RWPE2 (cell line): Measurements from ENCODE around the gene RO60.

ENCODE experiments used
- ATAC-seq: fragments of 200-7000 bp; cut with Tn5 transposase; 3 replicates; pipeline ENCODE4 v1.9.1; 2021; ENCODE audit warnings: low read depth
- DNase-seq: peaks from one replicate; pipeline ENCODE4 v3.0.0-alpha.2; 2020; ENCODE audit warnings: low spot score
- H3K27ac ChIP-seq: fragments of 450-650 bp; 2 replicates; pipeline ENCODE4 v1.5.1; 2017; ENCODE audit warnings: mild to moderate bottlenecking; ENCODE audit not compliant: poor library complexity, severe bottlenecking
- H3K27me3 ChIP-seq: fragments of 250-450 bp; sonication (Bioruptor Pico); 2 replicates; pipeline ENCODE4 v1.5.1; 2021; ENCODE audit warnings: mild to moderate bottlenecking, moderate library complexity; ENCODE audit not compliant: insufficient read depth, poor library complexity, severe bottlenecking
- H3K36me3 ChIP-seq: fragments of 250-450 bp; sonication (Bioruptor Pico); 2 replicates; pipeline ENCODE4 v1.5.1; 2020; ENCODE audit warnings: low read depth, mild to moderate bottlenecking, moderate library complexity
- H3K4me1 ChIP-seq: fragments of 250-450 bp; sonication (Bioruptor Pico); 2 replicates; pipeline ENCODE4 v1.5.1; 2021; ENCODE audit warnings: mild to moderate bottlenecking, moderate library complexity; ENCODE audit not compliant: insufficient read depth, poor library complexity, severe bottlenecking
- H3K4me3 ChIP-seq: fragments of 250-450 bp; sonication (Bioruptor Pico); 2 replicates; pipeline ENCODE4 v1.5.1; 2021; ENCODE audit warnings: mild to moderate bottlenecking, moderate library complexity; ENCODE audit not compliant: severe bottlenecking
- H3K9me3 ChIP-seq: fragments of 250-450 bp; sonication (Bioruptor Pico); 2 replicates; pipeline ENCODE4 v1.5.1; 2021; ENCODE audit warnings: mild to moderate bottlenecking, moderate library complexity; ENCODE audit not compliant: severe bottlenecking
- TF ChIP-seq, protein P1 (sequence below): fragments of 450-650 bp; IDR thresholded peaks from one replicate; pipeline ENCODE4 v1.5.1; 2017; ENCODE audit warnings: mild to moderate bottlenecking, moderate library complexity; ENCODE audit not compliant: poor library complexity, severe bottlenecking

RO60 gene

DNA sequence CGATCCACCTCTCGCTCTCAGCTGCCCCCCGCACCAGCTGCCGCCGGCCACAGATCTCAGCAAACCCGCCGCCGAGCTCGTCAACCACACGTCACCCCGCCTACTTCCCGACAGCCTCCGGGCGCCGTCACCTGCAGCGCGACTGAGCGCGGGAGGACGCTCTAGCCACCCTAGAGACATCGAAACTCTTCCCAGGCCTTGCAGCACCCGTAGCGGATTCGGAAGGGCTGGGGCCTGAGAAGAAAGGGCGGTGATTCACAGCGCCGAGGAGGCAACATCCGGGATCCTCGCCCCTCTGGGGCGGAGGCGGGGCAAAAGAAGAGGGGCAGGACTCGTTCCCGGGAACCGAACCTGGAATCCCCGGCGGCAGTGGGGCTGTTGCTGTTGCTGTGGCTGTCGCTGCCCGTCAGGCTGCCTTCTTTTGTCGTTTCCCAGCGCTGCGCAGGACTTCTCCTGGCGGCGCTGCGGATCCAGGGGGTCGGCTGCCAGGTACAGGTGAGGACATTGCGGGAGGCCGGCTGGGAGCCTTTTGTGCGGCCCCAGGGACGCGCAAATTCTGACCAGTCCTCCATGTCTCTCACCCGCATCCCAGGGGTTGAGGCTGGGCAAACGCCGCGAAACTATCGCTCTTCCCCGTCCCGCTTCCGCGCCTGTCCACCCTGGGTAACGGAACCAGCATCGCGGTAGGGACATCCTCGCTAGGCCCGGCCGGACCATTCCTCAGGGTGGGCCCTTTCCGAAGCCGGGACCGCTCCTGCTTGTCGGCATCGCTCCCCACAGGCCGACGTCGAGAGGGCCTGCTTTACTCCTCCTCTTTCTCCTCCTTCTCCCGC lies at the start of gene RO60, which contains the start of gene UCHL5:
RO60 (plus strand) TSS at position 331 of the 833 bp plus-strand sequence. CDS start 9,443 bp downstream, outside the sequence.
UCHL5 (minus strand) TSS at position 79 of the 833 bp plus-strand sequence. CDS start 100 bp downstream, outside the sequence.
- peak; percentile 98 for DNase-seq
- Histone ChIP-seq H3K9me3 (no peaks in the 10 kb centered on the region), H3K27ac (peak within 1 kb of the TSS; percentile 84), H3K27me3 (no peaks in the 10 kb centered on the region), H3K4me3 (peak within 1 kb of the TSS; percentile 62), H3K4me1 (peaks cover 17% of the 10 kb centered on the region), H3K36me3 (peaks cover 23% of the 10 kb centered on the region)
- TF ChIP-seq, protein P1, sequence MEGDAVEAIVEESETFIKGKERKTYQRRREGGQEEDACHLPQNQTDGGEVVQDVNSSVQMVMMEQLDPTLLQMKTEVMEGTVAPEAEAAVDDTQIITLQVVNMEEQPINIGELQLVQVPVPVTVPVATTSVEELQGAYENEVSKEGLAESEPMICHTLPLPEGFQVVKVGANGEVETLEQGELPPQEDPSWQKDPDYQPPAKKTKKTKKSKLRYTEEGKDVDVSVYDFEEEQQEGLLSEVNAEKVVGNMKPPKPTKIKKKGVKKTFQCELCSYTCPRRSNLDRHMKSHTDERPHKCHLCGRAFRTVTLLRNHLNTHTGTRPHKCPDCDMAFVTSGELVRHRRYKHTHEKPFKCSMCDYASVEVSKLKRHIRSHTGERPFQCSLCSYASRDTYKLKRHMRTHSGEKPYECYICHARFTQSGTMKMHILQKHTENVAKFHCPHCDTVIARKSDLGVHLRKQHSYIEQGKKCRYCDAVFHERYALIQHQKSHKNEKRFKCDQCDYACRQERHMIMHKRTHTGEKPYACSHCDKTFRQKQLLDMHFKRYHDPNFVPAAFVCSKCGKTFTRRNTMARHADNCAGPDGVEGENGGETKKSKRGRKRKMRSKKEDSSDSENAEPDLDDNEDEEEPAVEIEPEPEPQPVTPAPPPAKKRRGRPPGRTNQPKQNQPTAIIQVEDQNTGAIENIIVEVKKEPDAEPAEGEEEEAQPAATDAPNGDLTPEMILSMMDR, result peak; percentile 4
- ATAC-seq, result peak; percentile 92

DNA sequence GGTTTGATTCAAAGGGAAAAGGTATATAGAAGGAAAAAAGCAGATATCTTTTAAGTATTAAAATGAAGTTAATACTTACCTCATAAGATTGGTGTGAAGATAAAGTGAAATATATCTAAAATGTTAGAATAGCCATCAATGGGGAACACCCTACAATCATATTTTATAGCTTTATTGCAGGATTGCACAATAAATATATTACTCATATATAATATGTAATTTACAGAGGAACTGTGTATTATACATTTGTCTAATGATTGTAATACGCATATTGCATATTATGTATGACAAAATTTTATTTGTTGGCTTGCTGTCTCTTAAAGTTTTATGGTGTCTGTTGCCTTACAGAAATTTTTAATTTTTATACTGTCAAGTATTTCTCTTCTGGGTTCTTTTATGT lies 48.0 kb upstream of the RO60 start:
- Histone ChIP-seq H3K36me3 (peaks cover 15% of the 10 kb centered on the region), H3K27ac (no peak overlapping the region), H3K4me1 (no peaks in the 10 kb centered on the region), H3K27me3 (no peaks in the 10 kb centered on the region), H3K9me3 (no peaks in the 10 kb centered on the region), H3K4me3 (no peak overlapping the region)
- no peak for ATAC-seq
- DNase-seq, result no peak
- TF ChIP-seq, protein P1, result no peak

DNA sequence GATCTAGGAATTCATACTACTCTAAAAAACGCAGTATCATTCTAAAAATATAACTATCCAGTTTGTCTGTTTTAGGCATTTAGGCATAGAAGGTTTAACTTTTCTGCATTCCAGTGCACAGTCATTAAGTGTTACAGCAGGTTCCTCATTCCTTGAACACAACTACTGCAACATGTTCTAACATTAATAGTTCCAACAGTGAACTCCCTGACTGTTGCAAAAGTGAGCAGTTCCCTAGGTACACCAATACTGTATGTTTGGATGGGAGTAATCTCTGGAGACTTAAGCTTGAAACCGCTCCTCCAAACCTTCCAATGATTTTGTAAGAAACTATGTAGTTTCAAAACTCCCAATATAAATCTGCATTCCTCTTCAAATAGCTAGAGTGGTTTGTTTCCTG lies 46.4 kb upstream of the RO60 start:
- no peaks in the 10 kb centered on the region for H3K4me1 ChIP-seq

GRCh38 chr1:193013707-193014106 lies 45.7 kb upstream of the RO60 start:
- no peak overlapping the region for H3K4me3 ChIP-seq
- TF ChIP-seq, protein P1, result no peak
- no peaks in the 10 kb centered on the region for H3K27me3 ChIP-seq
- no peaks in the 10 kb centered on the region for H3K9me3 ChIP-seq
- DNase-seq (no peak), ATAC-seq (no peak)
- H3K4me1 ChIP-seq, result no peaks in the 10 kb centered on the region
- peaks cover 37% of the 10 kb centered on the region for H3K36me3 ChIP-seq
- no peak overlapping the region for H3K27ac ChIP-seq

More for the DNA sequence above, 46.4 kb upstream of the RO60 start:
- ATAC-seq (no peak), DNase-seq (no peak)
- TF ChIP-seq, protein P1, result no peak
- no peak overlapping the region for H3K4me3 ChIP-seq
- no peaks in the 10 kb centered on the region for H3K27me3 ChIP-seq
- H3K9me3 ChIP-seq, result no peaks in the 10 kb centered on the region
- H3K27ac ChIP-seq, result no peak overlapping the region
- H3K36me3 ChIP-seq, result peaks cover 30% of the 10 kb centered on the region

DNA sequence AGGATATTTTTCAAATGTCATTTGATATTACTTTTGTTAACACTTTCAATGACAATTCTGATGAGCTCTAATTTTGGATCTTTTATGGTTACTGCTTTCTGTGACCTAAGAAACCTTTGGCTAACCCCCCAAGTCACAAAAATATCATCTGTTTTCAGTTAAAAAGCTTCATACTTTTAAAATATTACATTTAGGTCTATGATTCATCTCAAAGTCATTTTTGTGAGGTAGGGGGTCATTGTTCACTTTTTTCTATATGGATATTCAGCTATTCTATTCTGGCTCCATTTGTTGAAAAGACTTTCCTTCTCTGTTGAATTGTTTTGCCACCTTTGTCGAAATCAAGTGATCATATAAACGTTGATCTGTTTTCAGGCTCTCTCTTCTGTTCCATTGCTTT lies 45.0 kb upstream of the RO60 start:
- no peaks in the 10 kb centered on the region for H3K27me3 ChIP-seq
- no peak for ATAC-seq
- DNase-seq, result no peak
- no peaks in the 10 kb centered on the region for H3K9me3 ChIP-seq
- H3K4me1 ChIP-seq, result no peaks in the 10 kb centered on the region
- no peak overlapping the region for H3K4me3 ChIP-seq
- H3K27ac ChIP-seq, result no peak overlapping the region
- TF ChIP-seq, protein P1, result no peak
- H3K36me3 ChIP-seq, result peaks cover 44% of the 10 kb centered on the region
